ENCODE data around the gene MIB2.
A peak's percentile ranks its signal among the peaks of the same experiment; 100 is the strongest.

MIB2 gene

DNA sequence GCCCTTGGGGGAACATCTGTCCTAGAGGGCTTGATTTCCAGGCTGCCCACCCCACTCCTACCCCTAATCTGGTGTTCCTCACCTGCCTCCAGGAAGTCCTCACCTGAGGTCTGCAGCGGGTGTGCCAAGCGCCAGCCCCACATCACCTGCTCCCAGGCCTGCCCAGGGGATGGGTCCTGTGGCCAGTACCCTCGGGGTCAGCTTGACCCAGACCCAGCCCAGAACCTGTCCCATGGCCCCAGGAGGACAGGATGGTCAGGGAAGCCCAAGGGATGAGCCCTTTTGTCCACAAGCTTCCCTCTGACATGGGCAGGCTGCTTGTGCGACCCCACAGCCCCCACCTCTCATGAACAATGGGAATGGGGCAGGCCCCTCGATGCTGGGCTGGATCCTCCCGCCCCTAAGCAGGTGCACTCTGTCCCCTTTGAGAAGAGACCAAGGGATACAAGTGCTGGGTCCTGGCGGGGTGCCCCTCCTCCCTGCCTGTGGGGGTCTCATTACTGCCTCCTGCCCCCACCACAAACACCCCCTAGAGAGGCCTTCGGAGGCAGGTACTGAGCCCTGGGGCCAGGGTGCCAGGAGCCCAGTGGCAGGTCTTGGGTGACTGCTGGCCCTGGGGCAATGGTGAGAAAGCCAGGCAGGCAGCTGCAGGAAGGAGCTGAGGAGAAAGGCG lies 3.2 kb downstream of the MIB2 start:
- TF ChIP-seq, protein P1, sequence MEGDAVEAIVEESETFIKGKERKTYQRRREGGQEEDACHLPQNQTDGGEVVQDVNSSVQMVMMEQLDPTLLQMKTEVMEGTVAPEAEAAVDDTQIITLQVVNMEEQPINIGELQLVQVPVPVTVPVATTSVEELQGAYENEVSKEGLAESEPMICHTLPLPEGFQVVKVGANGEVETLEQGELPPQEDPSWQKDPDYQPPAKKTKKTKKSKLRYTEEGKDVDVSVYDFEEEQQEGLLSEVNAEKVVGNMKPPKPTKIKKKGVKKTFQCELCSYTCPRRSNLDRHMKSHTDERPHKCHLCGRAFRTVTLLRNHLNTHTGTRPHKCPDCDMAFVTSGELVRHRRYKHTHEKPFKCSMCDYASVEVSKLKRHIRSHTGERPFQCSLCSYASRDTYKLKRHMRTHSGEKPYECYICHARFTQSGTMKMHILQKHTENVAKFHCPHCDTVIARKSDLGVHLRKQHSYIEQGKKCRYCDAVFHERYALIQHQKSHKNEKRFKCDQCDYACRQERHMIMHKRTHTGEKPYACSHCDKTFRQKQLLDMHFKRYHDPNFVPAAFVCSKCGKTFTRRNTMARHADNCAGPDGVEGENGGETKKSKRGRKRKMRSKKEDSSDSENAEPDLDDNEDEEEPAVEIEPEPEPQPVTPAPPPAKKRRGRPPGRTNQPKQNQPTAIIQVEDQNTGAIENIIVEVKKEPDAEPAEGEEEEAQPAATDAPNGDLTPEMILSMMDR (IDR thresholded peaks at IDR 0.05; ENCODE audit: extremely low read depth, missing control alignments): no peak
- DNase-seq (ENCODE audit: low spot score): no peak

DNA sequence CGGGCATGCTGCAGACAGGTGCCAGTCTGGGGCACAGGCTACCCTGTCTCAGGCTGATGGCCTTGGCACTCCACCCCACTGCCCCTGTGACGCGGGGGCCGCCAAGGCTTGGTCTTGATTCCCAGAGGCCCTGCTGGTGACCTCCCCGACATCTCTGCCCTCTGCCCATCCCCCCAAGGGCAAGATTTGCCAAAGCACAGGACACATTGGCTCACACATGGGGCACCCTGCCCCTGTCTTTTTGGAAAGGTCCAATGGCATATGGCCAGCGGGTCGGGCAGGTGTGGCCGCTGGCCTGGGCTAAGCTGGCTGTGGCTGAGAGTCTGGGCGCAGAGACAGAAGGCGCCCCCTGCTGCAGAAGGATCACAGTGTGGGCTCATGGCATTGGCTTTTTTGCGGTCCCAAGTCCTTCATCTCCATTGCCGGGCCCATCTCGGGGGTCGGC lies 4.6 kb downstream of the MIB2 start:
- TF ChIP-seq, protein P1 (IDR thresholded peaks at IDR 0.05; ENCODE audit: extremely low read depth, missing control alignments): peak; percentile 7
- no peak for DNase-seq (ENCODE audit: low spot score)

DNA sequence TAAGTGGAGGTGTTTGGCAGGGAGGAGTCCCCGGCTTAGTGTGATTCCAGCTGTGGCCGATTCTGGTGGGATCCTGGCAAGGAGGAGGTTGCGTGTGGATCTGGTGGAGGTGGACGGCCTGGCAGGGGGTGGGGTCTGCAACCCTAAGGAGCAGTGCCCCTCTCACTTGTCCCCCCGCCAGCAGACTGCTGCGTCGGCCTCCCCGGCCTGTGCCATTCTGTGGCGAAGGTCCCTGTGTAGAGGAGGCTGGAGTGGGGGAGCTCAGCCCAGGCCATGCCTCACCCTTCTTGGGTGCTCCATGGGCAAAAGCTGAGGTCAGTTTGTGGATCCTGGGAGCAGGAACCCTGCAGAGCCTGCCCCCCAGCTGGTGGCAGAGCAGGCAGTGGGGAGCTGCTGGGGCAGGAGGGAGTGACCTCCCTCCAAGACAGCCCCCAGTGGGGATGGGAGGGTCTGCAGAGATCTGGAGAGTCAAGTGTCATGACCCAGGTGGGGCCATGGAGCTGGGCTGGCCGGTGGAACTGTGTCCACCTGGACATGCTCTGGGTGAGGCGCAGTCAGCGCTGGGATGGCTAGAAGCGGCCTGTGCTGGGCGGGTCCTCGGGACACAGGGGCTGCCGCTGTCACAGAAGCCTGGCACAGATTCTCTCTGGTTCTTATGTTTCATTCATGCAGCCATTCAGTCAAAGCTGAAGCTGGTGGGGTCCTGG lies 5.3 kb downstream of the MIB2 start:
- DNase-seq (ENCODE audit: low spot score): no peak
- TF ChIP-seq, protein P1 (IDR thresholded peaks at IDR 0.05; ENCODE audit: extremely low read depth, missing control alignments): no peak

DNA sequence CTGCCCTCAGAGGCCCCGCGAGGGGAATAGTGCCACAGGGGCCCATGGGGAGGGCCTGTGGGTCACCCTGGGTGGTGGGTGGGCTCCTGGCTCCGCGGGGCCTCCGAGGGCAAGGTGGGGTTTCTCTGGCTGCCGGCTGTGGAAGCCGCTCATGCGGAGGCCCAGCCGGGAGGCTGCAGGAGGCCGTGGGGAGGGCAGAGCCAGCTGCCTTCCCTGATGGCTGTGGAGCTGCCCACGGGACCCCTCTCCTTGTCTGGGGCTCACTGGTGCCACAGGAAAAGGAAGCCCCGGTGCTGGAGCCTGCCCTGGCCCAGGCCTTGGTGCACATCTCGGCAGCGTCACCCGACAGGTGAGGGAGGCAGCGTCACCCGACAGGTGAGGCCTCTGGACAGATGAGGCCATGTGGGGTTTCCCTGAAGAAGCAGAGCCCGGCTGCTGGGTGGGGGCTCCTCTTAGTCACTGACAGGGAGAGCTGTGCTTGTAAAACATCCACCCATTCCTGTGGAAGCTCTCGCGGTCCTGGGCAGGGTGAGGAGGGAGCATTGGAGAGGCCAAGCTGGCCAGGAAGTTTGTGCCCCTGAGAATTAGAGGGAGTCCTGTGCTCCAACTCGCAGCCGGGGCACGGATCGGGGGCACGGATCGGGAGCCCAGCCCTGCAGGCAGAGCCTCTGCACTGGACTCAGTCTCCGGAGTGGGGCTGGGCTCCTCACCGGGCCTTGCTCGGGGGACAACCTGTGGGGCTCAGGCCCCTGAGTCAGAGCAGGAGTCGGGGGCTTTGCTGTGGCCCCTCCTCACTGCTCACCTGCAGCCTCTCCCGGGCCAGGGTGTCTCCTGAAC lies 6.1 kb downstream of the MIB2 start:
- TF ChIP-seq, protein P1 (IDR thresholded peaks at IDR 0.05; ENCODE audit: extremely low read depth, missing control alignments): no peak
- DNase-seq (ENCODE audit: low spot score): no peak

DNA sequence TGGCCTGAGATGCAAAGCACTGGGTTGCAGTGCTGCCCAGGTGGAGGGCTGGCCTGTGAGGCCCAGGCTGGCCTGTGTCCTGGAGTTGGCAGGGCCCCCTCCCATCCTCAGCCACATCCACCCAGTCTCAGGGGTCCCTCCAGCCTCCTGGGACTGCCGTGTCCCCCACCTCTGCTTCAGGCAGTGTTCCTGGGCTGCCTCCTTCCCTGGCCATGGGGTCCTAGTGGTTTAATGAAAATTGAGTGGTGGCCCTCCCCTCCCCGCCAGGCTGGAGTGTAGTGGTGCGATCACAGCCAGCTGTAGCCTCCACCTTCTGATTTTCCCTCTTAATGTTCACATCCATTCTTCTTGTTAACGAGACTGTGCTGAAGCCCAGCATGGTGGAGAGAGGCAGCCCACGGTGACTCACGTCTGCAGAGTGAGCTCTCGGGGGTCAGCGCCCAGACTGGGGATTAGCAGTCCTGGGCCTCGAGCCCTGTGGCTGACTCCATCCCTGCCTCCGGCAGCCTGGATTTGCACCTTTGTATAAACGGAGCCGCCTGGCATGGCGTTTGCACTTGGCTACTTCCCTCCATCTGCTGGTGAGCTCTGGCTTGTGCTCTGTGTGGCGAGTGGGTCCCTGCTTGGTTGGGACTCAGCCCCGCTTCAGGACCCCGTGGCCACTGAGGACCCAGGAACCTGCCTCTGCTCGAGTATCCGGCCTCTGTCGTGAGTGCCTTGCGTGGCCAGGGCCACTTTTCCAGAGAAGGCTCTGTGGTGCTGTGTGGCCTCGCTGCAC lies 6.9 kb downstream of the MIB2 start:
- DNase-seq (ENCODE audit: low spot score): no peak
- TF ChIP-seq, protein P1 (IDR thresholded peaks at IDR 0.05; ENCODE audit: extremely low read depth, missing control alignments): no peak

DNA sequence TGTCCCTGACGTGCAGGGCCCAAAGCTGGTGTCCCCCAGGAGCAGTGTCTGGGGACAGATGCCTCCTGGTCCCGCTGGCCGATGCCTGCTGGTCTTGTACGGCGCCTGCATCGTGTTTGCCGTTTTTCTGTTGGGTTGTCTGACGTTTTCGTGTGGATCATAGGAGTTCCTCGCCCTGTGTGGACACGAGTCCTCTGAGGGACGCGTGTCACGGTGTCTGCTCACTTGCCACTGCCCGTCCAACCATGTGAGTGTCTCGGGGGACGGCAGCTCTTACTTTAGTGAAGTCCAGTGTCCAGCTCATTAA lies 7.4 kb downstream of the MIB2 start:
- TF ChIP-seq, protein P1 (IDR thresholded peaks at IDR 0.05; ENCODE audit: extremely low read depth, missing control alignments): no peak
- DNase-seq (ENCODE audit: low spot score): no peak
